OCI-M2 (cell line): ENCODE results near the gene CAMSAP1.
"Not testable (repeated sequence)": the region's sequence is repeated elsewhere in the genome, so short reads cannot be mapped to it uniquely, and the experiment has no call there.

Experiments used
- DNase-seq: peaks from one replicate; lab custom pipeline; 2025; ENCODE audit not compliant: unreplicated experiment; lab: John Stamatoyannopoulos, UW

Gene CAMSAP1

GRCh38 chr9:135920973-135921585 lies 13.7 kb upstream of the CAMSAP1 start:
- no peak for DNase-seq

GRCh38 chr9:135920256-135920930 lies 13.0 kb upstream of the CAMSAP1 start:
- no peak for DNase-seq

GRCh38 chr9:135919318-135919890 lies 12.1 kb upstream of the CAMSAP1 start:
- no peak for DNase-seq

GRCh38 chr9:135916227-135916626 lies 8.9 kb upstream of the CAMSAP1 start:
- not testable (repeated sequence) for DNase-seq

- DNase-seq, result no peak
Measured at GRCh38 chr9:135914921-135915320, 7.6 kb upstream of the CAMSAP1 start.

GRCh38 chr9:135911233-135911632 lies 3.9 kb upstream of the CAMSAP1 start:
- not testable (repeated sequence) for DNase-seq

- no peak for DNase-seq
Measured at GRCh38 chr9:135910757-135911156, 3.4 kb upstream of the CAMSAP1 start.

- DNase-seq, result no peak
Measured at GRCh38 chr9:135910216-135910615, 2.9 kb upstream of the CAMSAP1 start.

GRCh38 chr9:135909371-135909770 lies 2.0 kb upstream of the CAMSAP1 start:
- DNase-seq, result no peak

GRCh38 chr9:135908754-135909204 lies 1.4 kb upstream of the CAMSAP1 start:
- DNase-seq, result no peak

GRCh38 chr9:135908093-135908753 lies 877 bp upstream of the CAMSAP1 start:
- DNase-seq, result no peak

- DNase-seq, result no peak
Measured at GRCh38 chr9:135907006-135907430, 328 bp downstream of the CAMSAP1 start.

GRCh38 chr9:135906291-135907005 lies 898 bp downstream of the CAMSAP1 start:
- DNase-seq, result no peak

GRCh38 chr9:135905380-135906258 lies 1.7 kb downstream of the CAMSAP1 start:
- no peak for DNase-seq

- no peak for DNase-seq
Measured at GRCh38 chr9:135903786-135904520, 3.4 kb downstream of the CAMSAP1 start.

GRCh38 chr9:135903358-135903656 lies 4.0 kb downstream of the CAMSAP1 start:
- no peak for DNase-seq

- DNase-seq, result no peak
Measured at GRCh38 chr9:135902655-135903357, 4.5 kb downstream of the CAMSAP1 start.

- no peak for DNase-seq
Measured at GRCh38 chr9:135901826-135902225, 5.5 kb downstream of the CAMSAP1 start.
